Mucosa of gallbladder (tissue), 1 donor: ENCODE results near the gene HNRNPL. TPM values are rescaled to one million over a fixed set of nuclear protein-coding genes. Genes with fewer than 3 reads are reported as not detected.
"Not testable (repeated sequence)": the region's sequence is repeated elsewhere in the genome, so short reads cannot be mapped to it uniquely, and the experiment has no call there.

Source experiments
- DNase-seq: peaks from one replicate; pipeline ENCODE4 v3.0.0-alpha.2; 2020; ENCODE audit warnings: low spot score
- total RNA-seq: library from RNA; stranded (reverse); gene quantifications from one replicate; pipeline ENCODE4 v1.2.1, GENCODE V29; 2021
- donor health status: DM: no; HTN: no; CAD: no.

The HNRNPL gene
- total RNA-seq, 1 donor from 2014 or later = 284 TPM

DNA sequence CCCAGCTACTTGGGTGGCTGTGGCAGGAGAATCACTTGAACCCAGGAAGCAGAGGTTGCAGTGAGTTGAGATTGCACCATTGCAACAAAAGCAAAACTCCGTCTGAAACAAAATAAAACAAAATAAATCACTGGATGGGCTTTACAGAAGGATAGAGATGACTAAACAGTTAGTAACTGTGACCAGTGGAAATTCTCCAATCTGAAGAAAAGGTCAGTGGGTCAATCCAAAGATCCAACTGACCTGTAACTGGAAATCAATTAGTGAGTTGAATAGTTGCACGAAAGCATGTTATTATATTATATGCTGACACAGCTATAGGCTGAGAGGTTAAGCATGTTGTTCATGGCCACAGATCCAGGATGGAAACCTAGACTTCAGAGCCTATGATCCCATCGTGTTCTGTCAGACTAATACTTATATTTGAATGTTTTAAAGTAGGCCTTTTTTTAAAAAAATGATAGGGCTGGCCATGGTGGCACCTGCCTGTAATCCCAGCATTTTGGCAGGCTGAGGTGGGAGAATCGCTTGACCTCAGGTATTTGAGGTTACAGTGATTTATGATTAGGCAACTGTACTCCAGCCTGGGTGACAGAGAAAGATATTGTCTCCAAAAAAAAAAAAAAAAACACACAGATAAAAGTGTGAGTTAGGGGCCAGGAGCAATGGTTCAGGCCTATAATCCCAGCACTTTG, 19.6 kb downstream of the HNRNPL start:
- DNase-seq = no peak

- DNase-seq = not testable (repeated sequence)
Measured at GRCh38 chr19:38829203-38829602, 20.6 kb downstream of the HNRNPL start.

DNA sequence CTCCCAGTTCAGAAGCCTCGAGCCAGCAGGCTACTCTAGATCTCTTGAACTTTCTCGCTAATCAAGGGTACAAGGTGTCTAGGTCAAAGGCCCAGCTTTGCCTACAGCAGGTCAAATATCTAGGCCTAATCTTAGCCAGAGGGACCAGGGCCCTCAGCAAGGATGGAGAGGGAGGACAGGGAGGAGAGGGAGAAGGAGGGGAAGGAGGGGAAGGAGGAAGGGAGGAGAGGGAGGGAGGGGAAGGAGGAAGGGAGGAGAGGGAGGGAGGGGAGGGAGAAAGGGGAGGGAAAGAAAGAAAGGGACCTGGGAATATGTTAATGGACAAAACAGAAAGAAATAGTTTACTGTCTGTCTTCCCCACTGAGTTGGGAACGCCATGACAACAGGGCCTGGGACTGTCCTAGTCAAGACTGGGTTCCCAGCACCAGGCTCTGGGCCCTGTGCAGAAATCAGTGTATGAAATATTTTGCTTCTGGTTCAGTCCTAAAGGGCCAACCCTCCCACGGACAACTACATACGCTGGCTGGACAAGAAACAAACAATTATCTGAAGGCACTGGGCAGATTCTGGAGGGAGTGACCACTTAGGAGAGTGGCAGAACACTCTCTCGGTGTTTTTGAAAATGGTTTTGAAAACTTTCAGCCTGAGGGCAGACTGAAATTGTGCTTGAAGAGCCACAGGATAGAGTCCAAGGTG, 22.8 kb downstream of the HNRNPL start:
- DNase-seq = no peak

DNA sequence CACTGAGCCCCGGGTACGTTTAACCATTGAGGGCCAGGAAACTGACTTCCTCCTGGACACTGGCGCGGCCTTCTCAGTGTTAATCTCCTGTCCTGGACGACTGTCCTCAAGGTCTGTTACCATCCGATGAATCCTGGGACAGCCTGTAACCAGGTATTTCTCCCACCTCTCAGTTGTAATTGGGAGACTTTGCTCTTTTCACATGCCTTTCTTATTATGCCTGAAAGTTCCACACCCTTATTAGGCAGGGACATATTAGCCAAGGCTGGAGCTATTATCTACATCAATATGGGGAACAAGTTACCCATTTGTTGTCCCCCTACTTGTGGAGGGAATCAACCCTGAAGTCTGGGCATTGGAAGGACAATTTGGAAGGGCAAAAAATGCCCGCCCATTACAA, 23.9 kb downstream of the HNRNPL start:
- not testable (repeated sequence) for DNase-seq

- DNase-seq = not testable (repeated sequence)
Measured at GRCh38 chr19:38821230-38821825, 28.5 kb downstream of the HNRNPL start.

DNA sequence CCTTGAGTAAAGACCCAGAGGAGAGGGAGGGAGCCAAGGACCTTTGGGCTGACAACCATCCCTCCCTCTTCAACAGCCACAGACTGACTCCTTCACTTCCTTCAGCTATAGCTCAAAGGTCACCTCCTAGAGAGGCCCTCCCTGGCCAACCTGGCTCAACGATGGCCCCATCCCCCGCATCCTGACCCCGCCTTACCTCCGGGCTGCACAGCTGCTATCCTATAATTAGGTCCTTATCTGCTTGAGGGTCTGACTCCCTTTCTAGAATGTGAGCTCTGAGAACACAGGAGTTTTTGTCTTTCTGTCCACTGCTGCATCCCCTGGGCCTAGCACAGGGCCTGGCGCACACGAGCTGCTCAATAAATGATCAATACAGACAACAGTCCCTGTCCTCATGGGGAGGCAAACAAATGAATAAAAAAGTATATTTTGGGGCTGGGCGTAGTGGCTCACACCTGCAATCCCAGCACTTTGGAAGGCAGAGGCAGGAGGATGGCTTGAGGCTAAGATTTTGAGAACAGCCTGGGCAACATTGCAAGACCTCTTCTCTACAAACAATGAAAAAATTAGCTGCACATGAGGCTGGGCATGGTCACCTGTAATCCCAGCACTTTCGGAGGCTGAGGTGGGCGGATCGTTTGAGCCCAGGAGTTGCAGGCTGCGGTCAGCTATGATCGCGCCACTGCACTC, 30.4 kb downstream of the HNRNPL start:
- peak; percentile 48 for DNase-seq

DNA sequence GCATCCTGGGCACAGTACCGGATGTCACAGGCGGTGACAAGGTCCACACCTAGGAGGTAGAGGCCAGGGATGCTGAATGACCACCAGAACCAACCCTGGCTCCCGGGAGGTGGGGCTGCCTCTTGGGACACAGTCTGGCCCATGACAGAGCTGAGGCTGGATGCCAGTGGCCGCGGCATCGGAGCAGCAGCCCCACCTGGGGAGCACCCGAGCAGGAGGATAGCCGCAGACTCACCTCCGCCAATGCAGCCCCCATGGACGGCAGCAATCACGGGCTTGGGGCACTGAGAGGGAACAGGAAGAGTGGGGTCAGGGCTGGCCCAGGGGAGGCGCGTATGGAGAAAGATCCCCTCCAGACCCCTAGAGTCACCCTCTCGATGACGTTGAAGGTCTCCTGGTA, 32.7 kb downstream of the HNRNPL start:
- no peak for DNase-seq

DNA sequence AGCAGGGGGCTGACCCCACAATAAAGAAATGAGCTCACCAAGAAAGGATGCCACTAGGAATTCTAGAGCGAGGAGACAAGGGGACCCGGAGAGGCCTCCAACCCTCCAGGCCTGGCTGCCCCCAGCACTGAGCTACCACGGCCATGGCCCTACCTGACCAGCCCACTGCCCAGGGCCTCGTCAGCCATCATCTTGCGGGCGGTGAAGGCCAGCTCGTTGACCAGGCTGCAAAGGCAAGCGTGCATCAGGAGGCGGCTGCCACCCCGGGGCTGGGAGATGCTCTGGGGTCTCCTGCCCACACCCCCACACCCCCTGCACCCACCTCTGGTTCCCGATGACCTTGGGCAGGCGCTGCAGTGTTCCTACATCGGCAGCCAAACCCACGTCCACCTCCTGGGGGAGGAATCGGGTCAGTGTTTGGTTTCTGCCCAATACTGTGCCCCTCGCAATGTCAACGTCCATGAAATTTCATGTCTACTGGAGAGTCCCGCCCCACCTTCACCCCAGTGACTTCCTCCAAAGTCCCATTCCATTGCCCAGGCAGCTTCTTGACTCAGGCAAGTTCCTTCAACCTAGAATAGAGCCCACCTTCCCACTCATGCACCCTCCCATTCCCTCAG, 33.5 kb downstream of the HNRNPL start:
- DNase-seq = no peak

- no peak for DNase-seq
Measured at GRCh38 chr19:38815059-38816001, 34.5 kb downstream of the HNRNPL start.

GRCh38 chr19:38813932-38814331, 35.9 kb downstream of the HNRNPL start:
- not testable (repeated sequence) for DNase-seq

DNA sequence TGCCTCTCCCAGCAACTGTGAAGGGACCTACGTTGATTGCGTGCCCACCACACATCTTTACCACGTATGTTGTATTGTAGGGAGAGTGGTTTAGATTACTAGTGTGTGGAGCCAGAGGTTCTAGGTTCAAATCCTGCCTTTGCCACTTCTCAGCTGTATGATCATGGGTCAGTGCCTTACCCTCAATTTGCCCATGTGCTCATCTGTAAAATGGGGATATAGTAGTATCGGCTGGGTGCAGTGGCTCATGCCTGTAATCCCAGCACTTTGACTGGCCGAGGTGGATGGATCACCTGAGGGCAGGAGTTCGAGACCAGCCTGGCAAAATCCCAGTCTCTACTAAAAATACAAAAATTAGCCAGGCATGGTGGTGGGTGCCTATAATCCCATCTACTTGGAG, 36.5 kb downstream of the HNRNPL start:
- no peak for DNase-seq

- peak; percentile 92 for DNase-seq
Measured at GRCh38 chr19:38812841-38813320, 36.9 kb downstream of the HNRNPL start, which contains the start of gene LGALS4. LGALS4 (minus strand) TSS chr19:38812945; CDS start chr19:38812886, 59 bp downstream.

- DNase-seq = no peak
Measured at GRCh38 chr19:38812009-38812840, 37.6 kb downstream of the HNRNPL start.

DNA sequence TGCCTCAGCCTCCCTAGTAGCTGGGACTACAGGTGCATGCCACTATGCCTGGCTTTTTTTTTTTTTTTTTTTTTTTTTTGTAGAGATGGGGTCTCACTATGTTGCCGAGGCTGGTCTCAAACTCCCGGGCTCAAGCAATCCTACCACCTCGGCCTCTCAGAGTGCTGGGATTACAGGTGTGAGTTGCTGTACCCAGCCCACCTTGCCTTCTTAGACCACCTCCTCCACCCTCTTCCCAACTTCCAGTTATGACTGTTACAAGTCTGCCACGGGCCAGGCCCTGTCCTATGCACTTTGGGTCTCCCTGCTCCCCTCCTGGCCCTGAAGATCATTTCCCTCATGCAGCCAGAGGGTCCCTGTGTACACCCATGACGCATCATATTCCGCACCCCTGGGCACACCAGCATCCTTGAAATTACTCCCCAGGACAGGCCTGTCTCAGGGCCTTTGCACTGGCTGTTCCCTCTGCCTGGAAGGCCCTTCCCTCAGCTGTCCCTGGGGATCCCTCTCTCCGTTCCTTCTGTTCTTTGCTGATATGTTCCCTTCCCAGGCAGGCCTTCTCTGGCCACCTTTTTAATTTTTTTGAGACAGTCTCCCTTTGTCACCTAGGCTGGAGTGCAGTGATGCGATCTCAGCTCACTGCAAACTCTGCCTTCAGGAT, 40.1 kb downstream of the HNRNPL start:
- no peak for DNase-seq

GRCh38 chr19:38808741-38809140, 41.0 kb downstream of the HNRNPL start:
- no peak for DNase-seq

DNA sequence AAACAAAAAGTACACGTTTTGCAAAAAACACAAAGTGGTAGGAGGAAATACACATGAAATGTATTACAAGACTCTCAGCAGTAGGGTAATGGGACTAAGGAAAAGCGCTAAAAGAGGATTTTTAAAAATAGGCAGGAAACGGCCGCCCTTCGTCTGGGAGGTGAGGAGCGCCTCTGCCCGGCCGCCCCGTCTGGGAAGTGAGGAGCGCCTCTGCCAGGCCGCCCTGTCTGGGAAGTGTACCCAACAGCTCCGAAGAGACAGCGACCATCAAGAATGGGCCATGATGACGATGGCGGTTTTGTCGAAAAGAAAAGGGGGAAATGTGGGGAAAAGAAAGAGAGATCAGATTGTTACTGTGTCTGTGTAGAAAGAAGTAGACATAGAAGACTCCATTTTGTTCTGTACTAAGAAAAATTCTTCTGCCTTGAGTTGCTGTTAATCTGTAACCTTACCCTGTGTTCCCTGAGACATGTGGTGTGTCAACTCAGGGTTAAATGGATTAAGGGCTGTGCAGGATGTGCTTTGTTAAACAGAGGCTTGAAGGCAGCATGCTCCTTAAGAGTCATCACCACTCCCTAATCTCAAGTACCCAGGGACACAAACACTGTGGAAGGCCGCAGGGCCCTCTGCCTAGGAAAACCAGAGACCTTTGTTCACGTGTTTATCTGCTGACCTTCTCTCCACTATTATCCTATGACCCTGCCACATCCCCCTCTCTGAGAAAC, 42.2 kb downstream of the HNRNPL start:
- not testable (repeated sequence) for DNase-seq

GRCh38 chr19:38806371-38806770, 43.4 kb downstream of the HNRNPL start:
- no peak for DNase-seq

DNA sequence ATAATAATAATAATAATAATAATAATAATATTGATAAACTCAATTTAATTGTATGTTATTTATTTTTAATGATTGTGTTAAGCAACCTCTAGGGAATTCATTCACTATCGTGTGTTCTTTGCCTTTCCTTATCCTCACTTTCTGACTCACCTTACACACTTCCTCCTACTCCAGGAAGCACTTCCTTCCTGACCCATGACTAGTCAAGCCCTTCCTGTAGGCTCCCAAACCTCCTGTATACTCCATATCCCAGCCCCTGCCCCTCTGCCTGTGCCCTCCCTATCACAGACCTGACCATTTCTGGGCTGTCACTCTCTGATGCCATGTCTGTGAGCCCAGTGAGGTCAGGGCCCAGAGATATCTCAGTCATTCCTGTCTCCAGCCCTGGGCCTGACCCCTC, 44.6 kb downstream of the HNRNPL start:
- DNase-seq = no peak
